DLD1 (cell line): ENCODE data around the gene SHPK.

Source experiments
- in situ Hi-C: cut with HindIII; loops from 2 replicates; pipeline ENCODE4 v1.10.0; 2017; ENCODE audit warnings: low sequenced_read_pairs

The SHPK gene

GRCh38 chr17:3558603-3559269, 77.3 kb downstream of the SHPK start:
- in situ Hi-C loops = no loop called here
